ENCODE measurements around the gene GNAT3.

Gene GNAT3

DNA sequence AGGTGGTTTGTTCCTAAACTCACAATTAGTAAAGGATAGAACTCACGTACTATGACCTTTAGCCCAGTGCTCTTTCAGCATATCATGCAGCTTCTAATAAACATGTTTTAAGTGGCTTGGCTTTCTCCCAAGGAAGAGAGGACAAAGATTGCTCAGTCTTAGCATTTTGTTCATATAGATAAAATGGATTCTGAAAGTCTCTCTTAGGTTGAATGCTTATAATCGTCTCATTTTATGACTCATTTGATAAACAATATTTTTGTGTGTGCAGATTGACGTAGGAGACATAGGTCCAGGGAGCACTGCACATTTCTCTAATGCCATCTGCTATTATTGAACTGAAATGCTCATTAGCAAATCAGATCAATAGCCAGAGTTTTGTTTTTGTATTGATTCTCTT is 44.8 kb downstream of the GNAT3 start:
- WGBS (ENCODE audit: insufficient coverage): 80% methylated on average over 1 of the region's 3 CpGs
- Histone ChIP-seq H3K27ac (ENCODE audit: insufficient read depth in 1 of 2, low read depth in 1 of 2, low read length in 2 of 2, poor library complexity in 1 of 2, severe bottlenecking in 2 of 2) (no peak overlapping the region), H3K27me3 (replicated peaks in 2 of 5; ENCODE audit: control insufficient read depth in 4 of 5, insufficient read depth in 5 of 5, low read length in 4 of 5) (no peaks in the 10 kb centered on the region), H3K36me3 (ENCODE audit: control insufficient read depth in 4 of 4, insufficient read depth in 4 of 4, low read length in 3 of 4) (no peaks in the 10 kb centered on the region), H3K4me3 (ENCODE audit: control insufficient read depth in 1 of 7, extremely low read depth in 1 of 7, insufficient read depth in 4 of 7, low read depth in 2 of 7, low read length in 6 of 7) (no peak overlapping the region), H3K9me3 (ENCODE audit: control extremely low read depth in 1 of 5, control insufficient read depth in 4 of 5, insufficient read depth in 2 of 5, low read depth in 1 of 5, low read length in 4 of 5) (no peaks in the 10 kb centered on the region), H3K4me1 (ENCODE audit: control extremely low read depth in 1 of 4, control insufficient read depth in 4 of 4, insufficient read depth in 4 of 4, low read length in 3 of 4) (no peaks in the 10 kb centered on the region)
- no peak for DNase-seq
- ChIA-PET POLR2A (no interaction called here), CTCF (interaction anchor here (1.1 kb wide), 1 partner anchor 38 kb away, joined by 3 read pairs; no protein-coding TSS in a partner anchor)

- no peak overlapping the region for H3K27ac ChIP-seq (ENCODE audit: insufficient read depth in 1 of 2, low read depth in 1 of 2, low read length in 2 of 2, poor library complexity in 1 of 2, severe bottlenecking in 2 of 2)
- ChIA-PET POLR2A (no interaction called here), CTCF (interaction anchor here (1.1 kb wide), 1 partner anchor 38 kb away, joined by 3 read pairs; no protein-coding TSS in a partner anchor)
- H3K36me3 ChIP-seq (ENCODE audit: control insufficient read depth in 4 of 4, insufficient read depth in 4 of 4, low read length in 3 of 4): no peaks in the 10 kb centered on the region
- no peaks in the 10 kb centered on the region for H3K27me3 ChIP-seq (replicated peaks in 2 of 5; ENCODE audit: control insufficient read depth in 4 of 5, insufficient read depth in 5 of 5, low read length in 4 of 5)
- H3K4me3 ChIP-seq (ENCODE audit: control insufficient read depth in 1 of 7, extremely low read depth in 1 of 7, insufficient read depth in 4 of 7, low read depth in 2 of 7, low read length in 6 of 7): no peak overlapping the region
- DNase-seq: no peak
- no peaks in the 10 kb centered on the region for H3K4me1 ChIP-seq (ENCODE audit: control extremely low read depth in 1 of 4, control insufficient read depth in 4 of 4, insufficient read depth in 4 of 4, low read length in 3 of 4)
- H3K9me3 ChIP-seq (ENCODE audit: control extremely low read depth in 1 of 5, control insufficient read depth in 4 of 5, insufficient read depth in 2 of 5, low read depth in 1 of 5, low read length in 4 of 5): no peaks in the 10 kb centered on the region
- WGBS (ENCODE audit: insufficient coverage): no CpG with 5 or more reads among the region's 1 CpG
Measured at GRCh38 chr7:80466636-80467035, 45.2 kb downstream of the GNAT3 start.

- ChIA-PET POLR2A (no interaction called here), CTCF (no interaction called here)
- Histone ChIP-seq H3K4me3 (ENCODE audit: control insufficient read depth in 1 of 7, extremely low read depth in 1 of 7, insufficient read depth in 4 of 7, low read depth in 2 of 7, low read length in 6 of 7) (no peak overlapping the region), H3K27me3 (replicated peaks in 2 of 5; ENCODE audit: control insufficient read depth in 4 of 5, insufficient read depth in 5 of 5, low read length in 4 of 5) (no peaks in the 10 kb centered on the region), H3K4me1 (ENCODE audit: control extremely low read depth in 1 of 4, control insufficient read depth in 4 of 4, insufficient read depth in 4 of 4, low read length in 3 of 4) (no peaks in the 10 kb centered on the region), H3K36me3 (ENCODE audit: control insufficient read depth in 4 of 4, insufficient read depth in 4 of 4, low read length in 3 of 4) (no peaks in the 10 kb centered on the region), H3K9me3 (ENCODE audit: control extremely low read depth in 1 of 5, control insufficient read depth in 4 of 5, insufficient read depth in 2 of 5, low read depth in 1 of 5, low read length in 4 of 5) (no peaks in the 10 kb centered on the region), H3K27ac (ENCODE audit: insufficient read depth in 1 of 2, low read depth in 1 of 2, low read length in 2 of 2, poor library complexity in 1 of 2, severe bottlenecking in 2 of 2) (no peak overlapping the region)
- no peak for DNase-seq
Measured at GRCh38 chr7:80464211-80464610, 47.7 kb downstream of the GNAT3 start.

GRCh38 chr7:80463272-80463920 is 48.5 kb downstream of the GNAT3 start:
- CTCF ChIA-PET: no interaction called here
- WGBS (ENCODE audit: insufficient coverage): 96% methylated on average over 3 of the region's 4 CpGs
- Histone ChIP-seq H3K4me1 (ENCODE audit: control extremely low read depth in 1 of 4, control insufficient read depth in 4 of 4, insufficient read depth in 4 of 4, low read length in 3 of 4) (no peaks in the 10 kb centered on the region), H3K36me3 (ENCODE audit: control insufficient read depth in 4 of 4, insufficient read depth in 4 of 4, low read length in 3 of 4) (no peaks in the 10 kb centered on the region), H3K4me3 (ENCODE audit: control insufficient read depth in 1 of 7, extremely low read depth in 1 of 7, insufficient read depth in 4 of 7, low read depth in 2 of 7, low read length in 6 of 7) (no peak overlapping the region), H3K9me3 (ENCODE audit: control extremely low read depth in 1 of 5, control insufficient read depth in 4 of 5, insufficient read depth in 2 of 5, low read depth in 1 of 5, low read length in 4 of 5) (no peaks in the 10 kb centered on the region), H3K27me3 (replicated peaks in 2 of 5; ENCODE audit: control insufficient read depth in 4 of 5, insufficient read depth in 5 of 5, low read length in 4 of 5) (no peaks in the 10 kb centered on the region), H3K27ac (ENCODE audit: insufficient read depth in 1 of 2, low read depth in 1 of 2, low read length in 2 of 2, poor library complexity in 1 of 2, severe bottlenecking in 2 of 2) (no peak overlapping the region)
- no peak for DNase-seq
- POLR2A ChIA-PET: no interaction called here

DNA sequence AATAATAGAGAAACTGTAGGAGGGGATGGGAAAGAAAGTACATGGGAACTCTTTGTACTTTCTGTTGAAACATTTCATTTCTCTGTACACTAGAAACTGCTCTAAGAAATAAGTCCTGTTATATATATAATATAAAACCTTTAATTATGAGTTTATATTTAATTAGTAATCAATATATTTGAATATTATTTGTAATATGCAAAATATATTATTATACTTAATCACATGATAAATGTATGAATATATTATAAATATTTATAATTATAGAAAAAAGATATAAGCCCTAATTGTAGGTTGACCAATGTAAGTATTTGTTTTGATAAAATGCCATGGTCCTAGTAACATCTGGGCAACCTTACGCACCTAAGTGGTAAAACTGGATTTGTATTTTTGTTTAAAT is 51.0 kb downstream of the GNAT3 start:
- H3K9me3 ChIP-seq (ENCODE audit: control extremely low read depth in 1 of 5, control insufficient read depth in 4 of 5, insufficient read depth in 2 of 5, low read depth in 1 of 5, low read length in 4 of 5): no peaks in the 10 kb centered on the region
- no peaks in the 10 kb centered on the region for H3K27me3 ChIP-seq (replicated peaks in 2 of 5; ENCODE audit: control insufficient read depth in 4 of 5, insufficient read depth in 5 of 5, low read length in 4 of 5)
- no peak for DNase-seq
- 100% methylated on average over 1 of the region's 1 CpG for WGBS (ENCODE audit: insufficient coverage)
- no peak overlapping the region for H3K4me3 ChIP-seq (ENCODE audit: control insufficient read depth in 1 of 7, extremely low read depth in 1 of 7, insufficient read depth in 4 of 7, low read depth in 2 of 7, low read length in 6 of 7)
- no peak overlapping the region for H3K27ac ChIP-seq (ENCODE audit: insufficient read depth in 1 of 2, low read depth in 1 of 2, low read length in 2 of 2, poor library complexity in 1 of 2, severe bottlenecking in 2 of 2)
- no peaks in the 10 kb centered on the region for H3K4me1 ChIP-seq (ENCODE audit: control extremely low read depth in 1 of 4, control insufficient read depth in 4 of 4, insufficient read depth in 4 of 4, low read length in 3 of 4)
- POLR2A ChIA-PET: no interaction called here
- H3K36me3 ChIP-seq (ENCODE audit: control insufficient read depth in 4 of 4, insufficient read depth in 4 of 4, low read length in 3 of 4): no peaks in the 10 kb centered on the region
- CTCF ChIA-PET: no interaction called here

GRCh38 chr7:80459776-80460510 is 51.9 kb downstream of the GNAT3 start:
- Histone ChIP-seq H3K27me3 (replicated peaks in 2 of 5; ENCODE audit: control insufficient read depth in 4 of 5, insufficient read depth in 5 of 5, low read length in 4 of 5) (no peaks in the 10 kb centered on the region), H3K9me3 (ENCODE audit: control extremely low read depth in 1 of 5, control insufficient read depth in 4 of 5, insufficient read depth in 2 of 5, low read depth in 1 of 5, low read length in 4 of 5) (no peaks in the 10 kb centered on the region), H3K27ac (ENCODE audit: insufficient read depth in 1 of 2, low read depth in 1 of 2, low read length in 2 of 2, poor library complexity in 1 of 2, severe bottlenecking in 2 of 2) (no peak overlapping the region), H3K4me3 (ENCODE audit: control insufficient read depth in 1 of 7, extremely low read depth in 1 of 7, insufficient read depth in 4 of 7, low read depth in 2 of 7, low read length in 6 of 7) (no peak overlapping the region), H3K36me3 (ENCODE audit: control insufficient read depth in 4 of 4, insufficient read depth in 4 of 4, low read length in 3 of 4) (no peaks in the 10 kb centered on the region), H3K4me1 (ENCODE audit: control extremely low read depth in 1 of 4, control insufficient read depth in 4 of 4, insufficient read depth in 4 of 4, low read length in 3 of 4) (no peaks in the 10 kb centered on the region)
- CTCF ChIA-PET: interaction anchor here (0.9 to 1.1 kb wide), 2 partner anchors 403 to 411 kb away, joined by 3 read pairs; no protein-coding TSS in a partner anchor
- 100% methylated on average over 3 of the region's 4 CpGs for WGBS (ENCODE audit: insufficient coverage)
- no peak for DNase-seq
- POLR2A ChIA-PET: no interaction called here

GRCh38 chr7:80458822-80459725 is 52.8 kb downstream of the GNAT3 start:
- no peaks in the 10 kb centered on the region for H3K4me1 ChIP-seq (ENCODE audit: control extremely low read depth in 1 of 4, control insufficient read depth in 4 of 4, insufficient read depth in 4 of 4, low read length in 3 of 4)
- ChIA-PET POLR2A (no interaction called here), CTCF (interaction anchor here (0.9 to 1.1 kb wide), 2 partner anchors 402 to 410 kb away, joined by 3 read pairs; no protein-coding TSS in a partner anchor)
- no peak for DNase-seq
- no peak overlapping the region for H3K27ac ChIP-seq (ENCODE audit: insufficient read depth in 1 of 2, low read depth in 1 of 2, low read length in 2 of 2, poor library complexity in 1 of 2, severe bottlenecking in 2 of 2)
- no peaks in the 10 kb centered on the region for H3K27me3 ChIP-seq (replicated peaks in 2 of 5; ENCODE audit: control insufficient read depth in 4 of 5, insufficient read depth in 5 of 5, low read length in 4 of 5)
- no peaks in the 10 kb centered on the region for H3K9me3 ChIP-seq (ENCODE audit: control extremely low read depth in 1 of 5, control insufficient read depth in 4 of 5, insufficient read depth in 2 of 5, low read depth in 1 of 5, low read length in 4 of 5)
- WGBS (ENCODE audit: insufficient coverage): 90% methylated on average over 3 of the region's 6 CpGs
- H3K36me3 ChIP-seq (ENCODE audit: control insufficient read depth in 4 of 4, insufficient read depth in 4 of 4, low read length in 3 of 4): no peaks in the 10 kb centered on the region
- H3K4me3 ChIP-seq (ENCODE audit: control insufficient read depth in 1 of 7, extremely low read depth in 1 of 7, insufficient read depth in 4 of 7, low read depth in 2 of 7, low read length in 6 of 7): no peak overlapping the region

All from common myeloid progenitor, CD34-positive (primary cell).